ENCODE measurements around the gene EMC10.

DNA sequence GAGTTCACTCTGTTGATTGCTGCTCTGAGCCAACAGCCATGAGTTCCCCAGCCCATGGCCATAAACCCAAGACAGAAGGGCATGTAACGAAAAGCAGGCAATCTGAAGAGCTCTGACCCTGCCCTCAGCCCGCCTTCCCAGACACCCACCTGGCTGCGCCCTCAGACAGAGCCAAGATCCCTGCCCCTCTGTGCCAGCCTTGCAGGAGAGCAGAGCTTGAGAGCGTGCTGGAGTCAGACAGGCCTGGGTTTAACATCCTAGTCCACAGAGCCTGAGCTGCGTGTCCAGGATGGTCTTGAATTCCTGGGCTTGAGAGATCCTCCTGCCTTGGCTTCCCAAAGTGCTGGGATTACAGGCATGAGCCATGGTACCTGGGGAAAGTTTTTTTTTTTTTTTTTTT lies 19.0 kb upstream of the EMC10 start:
- TF ChIP-seq, protein P1, sequence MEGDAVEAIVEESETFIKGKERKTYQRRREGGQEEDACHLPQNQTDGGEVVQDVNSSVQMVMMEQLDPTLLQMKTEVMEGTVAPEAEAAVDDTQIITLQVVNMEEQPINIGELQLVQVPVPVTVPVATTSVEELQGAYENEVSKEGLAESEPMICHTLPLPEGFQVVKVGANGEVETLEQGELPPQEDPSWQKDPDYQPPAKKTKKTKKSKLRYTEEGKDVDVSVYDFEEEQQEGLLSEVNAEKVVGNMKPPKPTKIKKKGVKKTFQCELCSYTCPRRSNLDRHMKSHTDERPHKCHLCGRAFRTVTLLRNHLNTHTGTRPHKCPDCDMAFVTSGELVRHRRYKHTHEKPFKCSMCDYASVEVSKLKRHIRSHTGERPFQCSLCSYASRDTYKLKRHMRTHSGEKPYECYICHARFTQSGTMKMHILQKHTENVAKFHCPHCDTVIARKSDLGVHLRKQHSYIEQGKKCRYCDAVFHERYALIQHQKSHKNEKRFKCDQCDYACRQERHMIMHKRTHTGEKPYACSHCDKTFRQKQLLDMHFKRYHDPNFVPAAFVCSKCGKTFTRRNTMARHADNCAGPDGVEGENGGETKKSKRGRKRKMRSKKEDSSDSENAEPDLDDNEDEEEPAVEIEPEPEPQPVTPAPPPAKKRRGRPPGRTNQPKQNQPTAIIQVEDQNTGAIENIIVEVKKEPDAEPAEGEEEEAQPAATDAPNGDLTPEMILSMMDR (conservative IDR thresholded peaks at IDR 0.05): no peak
- TF ChIP-seq ZFX (IDR thresholded peaks at IDR 0.05): no peak
